Sigmoid colon (tissue), 7 donors: Measurements from ENCODE around the gene FBXL5. TPM values are rescaled to one million over a fixed set of nuclear protein-coding genes. Genes with fewer than 3 reads are reported as not detected.

Experiments
- DNase-seq: peaks from one replicate; pipeline ENCODE4 v3.0.0-alpha.2; 2019
- H3K27ac ChIP-seq, 4 donors: fragments of 200-600 bp; sonication (generic); one replicate each; pipeline ENCODE4 v1.5.1; 2016 to 2019; ENCODE audit warnings: mild to moderate bottlenecking in 1 of 4
- H3K27me3 ChIP-seq, 3 donors: fragments of 200-600 bp; sonication (generic); one replicate each; pipeline ENCODE4 v1.5.1; 2019; ENCODE audit warnings: mild to moderate bottlenecking in 1 of 3
- H3K36me3 ChIP-seq, 4 donors: fragments of 200-600 bp; sonication (generic); one replicate each; pipeline ENCODE4 v1.5.1; 2016 to 2019
- H3K4me1 ChIP-seq, 4 donors: fragments of 200-600 bp; sonication (generic); one replicate each; pipeline ENCODE4 v1.5.1; 2017 to 2019
- H3K4me3 ChIP-seq, 4 donors: fragments of 200-600 bp; sonication (generic); one replicate each; pipeline ENCODE4 v1.5.1; 2017 to 2019; ENCODE audit warnings: mild to moderate bottlenecking in 2 of 4, moderate library complexity in 1 of 4
- H3K9me3 ChIP-seq, 4 donors: fragments of 200-600 bp in 3 of 4; sonication (generic) in 3 of 4; one replicate each; pipeline versions ENCODE4 v1.5.1 to v1.6.1; 2013 to 2019
- EP300 ChIP-seq, 4 donors: sonication (generic); formaldehyde crosslinking; IDR thresholded peaks; one replicate each; pipeline ENCODE4 v1.6.1; 2017; ENCODE audit warnings: antibody characterized with exemption in 4 of 4
- POLR2A ChIP-seq, 2 donors: fragments of 450-650 bp; IDR thresholded peaks; one replicate each; pipeline ENCODE4 v1.6.1; 2016; ENCODE audit warnings: antibody characterized with exemption in 2 of 2, mild to moderate bottlenecking in 2 of 2, moderate library complexity in 2 of 2
- POLR2AphosphoS5 ChIP-seq, 4 donors: sonication (generic); formaldehyde crosslinking; IDR thresholded peaks; one replicate each; pipeline ENCODE4 v1.6.1; 2017; ENCODE audit warnings: antibody characterized with exemption in 4 of 4
- WGBS, 2 donors: extraction: QIAGEN DNeasy Blood & Tissue Kit; methylation state at CpG; one replicate each; pipeline ENCODE4 v1.1.7; 2013; 5-methylcytosine and 5-hydroxymethylcytosine counted together
- intact Hi-C: fragments of 100-400 bp; cut with DNase I; formaldehyde crosslinking; loops from one replicate; pipeline ENCODE4 v1.15.1; 2023
- polyA plus RNA-seq, 3 donors: library from polyadenylated mRNA; stranded (reverse); fragments of 200-250 nt; gene quantifications; one replicate each; pipeline ENCODE4 v1.2.3, GENCODE V29; 2013
- total RNA-seq, 4 donors: library from RNA; depleted of rRNA; stranded (reverse); fragments of >200 nt; gene quantifications; one replicate each; pipeline ENCODE4 v1.1.0, GENCODE V29; 2016
- TF ChIP-seq, protein P1 (sequence below), 4 experiments: fragments of 450-650 bp in 3 of 4; fragments of 200-600 bp in 1 of 4; IDR thresholded peaks; one replicate each; pipeline ENCODE4 v1.5.1; 2016 to 2019; ENCODE audit warnings: antibody characterized with exemption in 4 of 4, mild to moderate bottlenecking in 3 of 4, moderate library complexity in 2 of 4
- donor health status: healthy with polysubstance abuse.
- donor health status: Bipolar disorder and iron deficiency.
- donor health status: healthy.

The FBXL5 gene
- total and polyA plus RNA-seq, 7 donors, result 32.9 to 271 (median 134) TPM

- no peak for TF ChIP-seq EP300 (IDR thresholded peaks at IDR 0.05)
- TF ChIP-seq POLR2A (IDR thresholded peaks at IDR 0.05), result no peak
- TF ChIP-seq, protein P1, sequence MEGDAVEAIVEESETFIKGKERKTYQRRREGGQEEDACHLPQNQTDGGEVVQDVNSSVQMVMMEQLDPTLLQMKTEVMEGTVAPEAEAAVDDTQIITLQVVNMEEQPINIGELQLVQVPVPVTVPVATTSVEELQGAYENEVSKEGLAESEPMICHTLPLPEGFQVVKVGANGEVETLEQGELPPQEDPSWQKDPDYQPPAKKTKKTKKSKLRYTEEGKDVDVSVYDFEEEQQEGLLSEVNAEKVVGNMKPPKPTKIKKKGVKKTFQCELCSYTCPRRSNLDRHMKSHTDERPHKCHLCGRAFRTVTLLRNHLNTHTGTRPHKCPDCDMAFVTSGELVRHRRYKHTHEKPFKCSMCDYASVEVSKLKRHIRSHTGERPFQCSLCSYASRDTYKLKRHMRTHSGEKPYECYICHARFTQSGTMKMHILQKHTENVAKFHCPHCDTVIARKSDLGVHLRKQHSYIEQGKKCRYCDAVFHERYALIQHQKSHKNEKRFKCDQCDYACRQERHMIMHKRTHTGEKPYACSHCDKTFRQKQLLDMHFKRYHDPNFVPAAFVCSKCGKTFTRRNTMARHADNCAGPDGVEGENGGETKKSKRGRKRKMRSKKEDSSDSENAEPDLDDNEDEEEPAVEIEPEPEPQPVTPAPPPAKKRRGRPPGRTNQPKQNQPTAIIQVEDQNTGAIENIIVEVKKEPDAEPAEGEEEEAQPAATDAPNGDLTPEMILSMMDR (IDR thresholded peaks at IDR 0.05), result no peak
- TF ChIP-seq POLR2AphosphoS5 (IDR thresholded peaks at IDR 0.05), result peak in 2 of 4 donors; percentile 6 to 39
- intact Hi-C loops, result no loop called here
- no peaks in the 10 kb centered on the region for H3K9me3 ChIP-seq
- peaks cover 0 to 28% (median 16%) of the 10 kb centered on the region in 4 donors for H3K4me1 ChIP-seq
- WGBS, 2 donors, result 83 to 91% methylated on average over 4 of the region's 4 CpGs
- peaks cover 0 to 56% (median 11%) of the 10 kb centered on the region in 4 donors for H3K36me3 ChIP-seq
- H3K27me3 ChIP-seq, result no peaks in the 10 kb centered on the region
- no peak for DNase-seq
- no peak overlapping the region for H3K4me3 ChIP-seq
- H3K27ac ChIP-seq, result peak overlapping the region; percentile 3 to 71 (median 51)
These were observed 56.5 kb downstream of the FBXL5 start for GRCh38 chr4:15598644-15599043.

DNA sequence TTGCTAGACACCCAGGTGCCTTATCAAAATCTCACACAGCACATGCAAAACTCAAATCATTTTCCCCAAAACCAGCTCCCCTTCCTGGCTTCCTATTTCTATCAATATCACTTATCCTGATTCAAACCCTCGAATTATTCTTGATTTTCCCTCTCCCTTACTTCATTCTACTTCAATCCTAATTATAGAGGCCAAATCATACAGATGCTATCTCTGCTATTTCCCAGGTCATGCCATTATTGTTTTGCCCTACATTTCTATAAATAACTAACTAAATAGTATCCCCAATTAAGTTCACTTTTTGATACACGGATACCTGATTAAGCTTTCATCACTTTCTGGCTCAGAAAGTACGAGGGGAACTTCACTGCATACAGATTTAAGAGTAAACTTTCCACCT, 62.4 kb downstream of the FBXL5 start:
- Histone ChIP-seq H3K36me3 (peaks cover 0 to 29% (median 2%) of the 10 kb centered on the region in 4 donors), H3K4me1 (peaks cover 0 to 6% (median 0%) of the 10 kb centered on the region in 4 donors), H3K9me3 (no peaks in the 10 kb centered on the region), H3K27ac (no peak overlapping the region), H3K27me3 (no peaks in the 10 kb centered on the region), H3K4me3 (no peak overlapping the region)
- DNase-seq, result no peak
- WGBS, 2 donors, result 83 to 89% methylated on average over 3 of the region's 3 CpGs
- intact Hi-C loops, result no loop called here
- TF ChIP-seq, protein P1 (IDR thresholded peaks at IDR 0.05), result no peak
- TF ChIP-seq POLR2A (IDR thresholded peaks at IDR 0.05), result no peak
- TF ChIP-seq EP300 (IDR thresholded peaks at IDR 0.05), result no peak
- TF ChIP-seq POLR2AphosphoS5 (IDR thresholded peaks at IDR 0.05), result no peak

DNA sequence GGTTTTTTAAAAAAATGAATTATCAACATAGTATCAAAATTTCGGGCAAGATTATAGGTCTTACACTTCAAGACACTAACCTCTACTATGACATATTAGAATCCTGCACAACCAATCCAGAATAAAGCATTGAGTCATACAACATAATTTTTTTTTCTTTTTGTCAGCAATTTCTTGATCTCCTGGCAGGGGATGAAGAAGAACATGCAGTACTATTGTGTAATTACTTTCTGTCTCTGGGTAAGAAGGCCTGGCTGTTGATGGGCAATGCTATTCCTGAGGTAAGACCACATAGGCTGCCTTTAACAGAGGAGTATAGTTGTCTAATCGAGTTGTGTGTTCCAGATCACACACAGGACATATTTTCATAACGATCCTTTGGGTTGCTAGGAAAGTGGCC, 67.5 kb downstream of the FBXL5 start:
- Histone ChIP-seq H3K9me3 (no peaks in the 10 kb centered on the region), H3K27ac (no peak overlapping the region), H3K27me3 (no peaks in the 10 kb centered on the region), H3K4me3 (no peak overlapping the region), H3K4me1 (no peaks in the 10 kb centered on the region), H3K36me3 (peaks cover 0 to 17% (median 2%) of the 10 kb centered on the region in 4 donors)
- no peak for DNase-seq
- peak in 1 of 4 donors; percentile 7 for TF ChIP-seq EP300 (IDR thresholded peaks at IDR 0.05)
- TF ChIP-seq, protein P1 (IDR thresholded peaks at IDR 0.05), result no peak
- no peak for TF ChIP-seq POLR2A (IDR thresholded peaks at IDR 0.05)
- peak in 1 of 4 donors; percentile 32 for TF ChIP-seq POLR2AphosphoS5 (IDR thresholded peaks at IDR 0.05)
- intact Hi-C loops, result no loop called here
- WGBS, 2 donors, result 66 to 88% methylated on average over 3 of the region's 3 CpGs

DNA sequence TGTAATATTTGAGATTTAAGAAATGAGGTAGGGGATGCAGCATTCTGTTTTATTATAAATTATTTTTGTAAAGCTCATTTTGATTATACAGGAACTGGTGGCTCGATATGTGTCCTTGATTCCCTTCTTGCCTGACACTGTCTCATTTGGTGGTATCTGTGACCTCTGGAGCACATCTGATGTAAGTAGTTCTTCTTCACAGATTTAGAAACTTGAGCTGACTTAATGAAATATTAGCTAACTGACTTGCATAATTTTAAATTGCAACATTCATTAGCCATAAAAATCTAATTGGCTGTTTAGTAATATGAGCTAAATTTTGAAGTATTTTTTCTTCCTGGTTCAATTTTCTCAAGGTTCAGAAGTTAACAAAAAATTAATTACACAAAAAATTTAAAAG, 69.1 kb downstream of the FBXL5 start:
- Histone ChIP-seq H3K4me3 (no peak overlapping the region), H3K36me3 (peaks cover 0 to 27% (median 2%) of the 10 kb centered on the region in 4 donors), H3K9me3 (no peaks in the 10 kb centered on the region), H3K27ac (no peak overlapping the region), H3K27me3 (no peaks in the 10 kb centered on the region), H3K4me1 (no peaks in the 10 kb centered on the region)
- WGBS, 2 donors, result 95 to 96% methylated on average over 1 of the region's 1 CpG
- TF ChIP-seq POLR2AphosphoS5 (IDR thresholded peaks at IDR 0.05) (no peak), EP300 (IDR thresholded peaks at IDR 0.05) (no peak), POLR2A (IDR thresholded peaks at IDR 0.05) (no peak)
- TF ChIP-seq, protein P1 (IDR thresholded peaks at IDR 0.05), result no peak
- intact Hi-C loops, result no loop called here
- DNase-seq, result no peak

DNA sequence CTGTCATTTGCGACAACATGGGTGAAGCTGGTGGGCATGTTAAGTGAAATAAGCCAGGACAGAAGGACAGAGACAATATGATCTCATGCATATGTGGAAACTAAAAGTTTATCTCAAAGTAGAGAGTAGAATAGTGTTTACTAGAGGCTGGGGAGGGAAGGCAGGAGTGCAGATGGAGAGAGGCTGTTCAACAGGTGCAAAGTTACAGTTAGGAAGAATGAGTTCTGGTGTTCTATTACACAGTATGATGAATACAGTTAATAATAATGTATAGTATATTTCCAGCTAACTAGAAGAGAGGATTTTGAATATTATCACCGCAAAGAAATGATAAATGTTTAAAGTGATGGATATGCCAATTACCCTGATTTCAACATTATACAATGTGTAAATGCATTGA, 69.8 kb downstream of the FBXL5 start:
- H3K4me1 ChIP-seq, result no peaks in the 10 kb centered on the region
- DNase-seq, result no peak
- no peak overlapping the region for H3K4me3 ChIP-seq
- 97 to 98% methylated on average over 2 of the region's 2 CpGs for WGBS, 2 donors
- no peaks in the 10 kb centered on the region for H3K9me3 ChIP-seq
- no peaks in the 10 kb centered on the region for H3K27me3 ChIP-seq
- no peak for TF ChIP-seq POLR2AphosphoS5 (IDR thresholded peaks at IDR 0.05)
- TF ChIP-seq POLR2A (IDR thresholded peaks at IDR 0.05), result no peak
- intact Hi-C loops, result no loop called here
- no peak overlapping the region for H3K27ac ChIP-seq
- H3K36me3 ChIP-seq, result peaks cover 0 to 34% (median 0%) of the 10 kb centered on the region in 4 donors
